B cell (primary cell): ENCODE measurements around the gene NOTCH1. TPM values are rescaled to one million over a fixed set of nuclear protein-coding genes. Genes with fewer than 3 reads are reported as not detected.

Experiments
- ATAC-seq: fragments of 200-7000 bp; cut with Tn5 transposase; one replicate; pipeline ENCODE4 v1.10.0; 2021; ENCODE audit warnings: low read depth, mild to moderate bottlenecking, moderate number of reproducible peaks, moderate library complexity
- CTCF ChIA-PET: fragments of 350-600 bp; sonication (Branson Sonifier 250); formaldehyde crosslinking; loops from one replicate; lab custom pipeline; 2021; ENCODE audit warnings: antibody characterized with exemption, inconsistent platforms; lab: Charles Lee
- POLR2A ChIA-PET: fragments of 350-600 bp; sonication (Branson Sonifier 250); formaldehyde crosslinking; loops from one replicate; lab custom pipeline; 2021; ENCODE audit warnings: antibody characterized with exemption; lab: Charles Lee
- DNase-seq: peaks from one replicate; pipeline ENCODE4 v3.0.0; 2013
- H2AFZ ChIP-seq: 2 replicates; pipeline ENCODE4 v1.6.1; 2012; ENCODE audit warnings: mild to moderate bottlenecking, low read depth, low read length; ENCODE audit not compliant: insufficient read depth, poor library complexity, severe bottlenecking
- H3K27ac ChIP-seq, 2 donors: 1 replicate in 1 of 2; 2 replicates in 1 of 2; pipeline ENCODE4 v1.5.1; 2012 to 2013; ENCODE audit warnings: low read length in 2 of 2, mild to moderate bottlenecking in 2 of 2, moderate library complexity in 1 of 2
- H3K27me3 ChIP-seq, 4 experiments: fragments of 200-600 bp in 1 of 4; sonication (generic) in 1 of 4; replicated peaks in 1 of 4; 1 replicate in 2 of 4; 2 replicates in 2 of 4; pipeline versions ENCODE4 v1.6.1 to v1.7.0; 2013 to 2016; ENCODE audit warnings: low read length in 3 of 4, mild to moderate bottlenecking in 2 of 4, mixed read lengths in 1 of 4, moderate library complexity in 1 of 4; ENCODE audit not compliant: insufficient read depth in 4 of 4, control insufficient read depth in 3 of 4; ENCODE audit errors: control extremely low read depth in 1 of 4
- H3K36me3 ChIP-seq, 2 experiments: replicated peaks in 1 of 2; 1 replicate in 1 of 2; 2 replicates in 1 of 2; pipeline versions ENCODE4 v1.6.1 to v1.7.1; 2013; ENCODE audit warnings: low read length in 1 of 2; ENCODE audit not compliant: insufficient read depth in 2 of 2, control insufficient read depth in 1 of 2; ENCODE audit errors: control extremely low read depth in 1 of 2, extremely low read depth in 1 of 2
- H3K4me1 ChIP-seq, 2 donors: fragments of 200-600 bp in 1 of 2; sonication (generic) in 1 of 2; 1 replicate in 1 of 2; 2 replicates in 1 of 2; pipeline versions ENCODE4 v1.5.1 to v1.6.1; 2013 to 2017; ENCODE audit warnings: low read length in 2 of 2; ENCODE audit not compliant: control insufficient read depth in 2 of 2, insufficient read depth in 2 of 2
- H3K4me2 ChIP-seq: replicated peaks from 2 replicates; pipeline ENCODE3; 2012; ENCODE audit warnings: mild to moderate bottlenecking, low read depth, low read length; ENCODE audit not compliant: poor library complexity, severe bottlenecking
- H3K4me3 ChIP-seq, 5 experiments: fragments of 200-600 bp in 1 of 5; sonication (generic) in 1 of 5; 1 replicate in 3 of 5; 2 replicates in 2 of 5; pipeline versions ENCODE4 v1.5.1 to v1.7.0; 2011 to 2016; ENCODE audit warnings: low read length in 4 of 5, mild to moderate bottlenecking in 4 of 5, low read depth in 2 of 5, control low read depth in 1 of 5, moderate library complexity in 1 of 5; ENCODE audit not compliant: insufficient read depth in 1 of 5; ENCODE audit errors: control extremely low read depth in 1 of 5, extremely low read depth in 1 of 5
- H3K79me2 ChIP-seq: fragments of 200-600 bp; sonication (generic); one replicate; pipeline ENCODE4 v1.6.0; 2016; ENCODE audit warnings: low read length; ENCODE audit not compliant: control insufficient read depth, insufficient read depth
- H3K9ac ChIP-seq: fragments of 200-600 bp; sonication (generic); 2 replicates; pipeline ENCODE4 v1.6.1; 2017; ENCODE audit warnings: mild to moderate bottlenecking, low read length, moderate library complexity
- H3K9me3 ChIP-seq, 3 donors: one replicate each; pipeline versions ENCODE4 v1.6.1 to v1.7.1; 2013; ENCODE audit warnings: low read length in 2 of 3; ENCODE audit not compliant: control insufficient read depth in 2 of 3, insufficient read depth in 1 of 3; ENCODE audit errors: control extremely low read depth in 1 of 3
- H4K20me1 ChIP-seq: 2 replicates; pipeline ENCODE4 v1.6.0; 2012; ENCODE audit warnings: mild to moderate bottlenecking, low read length; ENCODE audit not compliant: insufficient read depth, control insufficient read depth, poor library complexity, severe bottlenecking
- H3K27ac Mint-ChIP-seq: one replicate; pipeline ENCODE4 v1.8.0; 2021; ENCODE audit warnings: mixed read lengths
- H3K27me3 Mint-ChIP-seq: one replicate; pipeline ENCODE4 v1.8.0; 2021; ENCODE audit warnings: mixed read lengths
- H3K4me1 Mint-ChIP-seq: one replicate; pipeline ENCODE4 v1.8.0; 2021; ENCODE audit warnings: mixed read lengths
- H3K4me3 Mint-ChIP-seq: one replicate; pipeline ENCODE4 v1.8.0; 2021; ENCODE audit warnings: mixed read lengths
- H3K9me3 Mint-ChIP-seq: one replicate; pipeline ENCODE4 v1.8.0; 2022; ENCODE audit warnings: mixed read lengths; ENCODE audit not compliant: insufficient read depth
- CTCF ChIP-seq: fragments of 200-600 bp; IDR thresholded peaks from one replicate; pipeline ENCODE4 v1.8.0; 2022; ENCODE audit warnings: antibody characterized with exemption, mild to moderate bottlenecking
- EZH2 ChIP-seq: IDR thresholded peaks from 2 replicates; pipeline ENCODE4 v1.6.1; 2012; ENCODE audit warnings: borderline replicate concordance, low read depth, mild to moderate bottlenecking, moderate library complexity, low read length; ENCODE audit not compliant: insufficient read depth, poor library complexity, severe bottlenecking
- WGBS: methylation state at CpG from one replicate; pipeline ENCODE4 v1.1.5; 2013; ENCODE audit warnings: missing lambda C conversion rate; ENCODE audit not compliant: insufficient coverage; 5-methylcytosine and 5-hydroxymethylcytosine counted together
- intact Hi-C: fragments of 100-400 bp; cut with micrococcal nuclease; formaldehyde crosslinking; loops from one replicate; pipeline ENCODE4 v1.10.0; 2022
- polyA plus RNA-seq: library from polyadenylated mRNA; depleted of rRNA; stranded (reverse); fragments of >200 nt; gene quantifications from 2 replicates; pipeline ENCODE4 v1.2.3, GENCODE V29; 2012
- total RNA-seq, 2 donors: library from RNA; stranded (reverse); fragments of 120-200 nt in 1 of 2; gene quantifications; 1 replicate in 1 of 2; 2 replicates in 1 of 2; pipeline versions ENCODE4 v1.2.3 to v1.2.4, GENCODE V29; 2013 to 2022

The NOTCH1 gene
- total and polyA plus RNA-seq, 2 donors (not counting 1 experiment from before 2014, with no cell fraction given), result 16.6 to 38.5 TPM

GRCh38 chr9:136587145-136587943 lies 41.5 kb upstream of the NOTCH1 start:
- peak overlapping the region; percentile 78 for H3K4me2 ChIP-seq
- H3K27me3 Mint-ChIP-seq, result peaks cover 9% of the 10 kb centered on the region
- H4K20me1 ChIP-seq, result no peaks in the 10 kb centered on the region
- POLR2A ChIA-PET, result no interaction called here
- no peaks in the 10 kb centered on the region for H3K9me3 Mint-ChIP-seq
- no peak overlapping the region for H3K4me3 Mint-ChIP-seq
- no peak overlapping the region for H3K4me3 ChIP-seq
- no peak for ATAC-seq
- no peak overlapping the region for H3K27ac ChIP-seq
- WGBS, result 22% methylated on average over 29 of the region's 33 CpGs
- no peak overlapping the region for H3K27ac Mint-ChIP-seq
- no peaks in the 10 kb centered on the region for H3K79me2 ChIP-seq
- H3K27me3 ChIP-seq, result peaks cover 0 to 47% (median 13%) of the 10 kb centered on the region in 4 experiments
- CTCF ChIA-PET, result interaction anchor here (1.2 kb wide), 1 partner anchor 100 kb away, joined by 3 read pairs; no protein-coding TSS in a partner anchor
- no peak for DNase-seq
- H3K4me1 ChIP-seq, result peaks cover 24 to 26% of the 10 kb centered on the region in 2 donors
- intact Hi-C loops, result no loop called here
- no peak overlapping the region for H3K9ac ChIP-seq
- no peak overlapping the region for H2AFZ ChIP-seq
- H3K36me3 ChIP-seq, result no peaks in the 10 kb centered on the region
- H3K9me3 ChIP-seq, result peaks cover 0 to 9% (median 0%) of the 10 kb centered on the region in 3 donors
- no peak for TF ChIP-seq CTCF
- no peak for TF ChIP-seq EZH2
- peaks cover 20% of the 10 kb centered on the region for H3K4me1 Mint-ChIP-seq

GRCh38 chr9:136586391-136586953 lies 40.6 kb upstream of the NOTCH1 start:
- Mint-ChIP-seq H3K27ac (peak overlapping the region; percentile 59), H3K4me3 (peak overlapping the region; percentile 19), H3K9me3 (no peaks in the 10 kb centered on the region), H3K4me1 (peaks cover 20% of the 10 kb centered on the region), H3K27me3 (peaks cover 9% of the 10 kb centered on the region)
- Histone ChIP-seq H3K9ac (no peak overlapping the region), H3K27ac (no peak overlapping the region), H3K4me3 (no peak overlapping the region), H3K9me3 (peaks cover 0 to 9% (median 0%) of the 10 kb centered on the region in 3 donors), H4K20me1 (no peaks in the 10 kb centered on the region), H3K36me3 (no peaks in the 10 kb centered on the region), H3K27me3 (peaks cover 0 to 47% (median 13%) of the 10 kb centered on the region in 4 experiments), H3K4me2 (no peak overlapping the region), H3K79me2 (no peaks in the 10 kb centered on the region), H3K4me1 (peaks cover 24 to 26% of the 10 kb centered on the region in 2 donors), H2AFZ (no peak overlapping the region)
- POLR2A ChIA-PET, result no interaction called here
- TF ChIP-seq CTCF (no peak), EZH2 (no peak)
- CTCF ChIA-PET, result interaction anchor here (1.2 kb wide), 1 partner anchor 99 kb away, joined by 3 read pairs; no protein-coding TSS in a partner anchor
- intact Hi-C loops, result no loop called here
- no peak for ATAC-seq
- no peak for DNase-seq
- WGBS, result 93% methylated on average over 21 of the region's 21 CpGs
